ENCODE data around the gene NAP1L5. TPM values are rescaled to one million over a fixed set of nuclear protein-coding genes. Genes with fewer than 3 reads are reported as not detected.
A peak's percentile ranks its signal among the peaks of the same experiment; 100 is the strongest.

The NAP1L5 gene
- total RNA-seq, 1 donor from 2014 or later: 5.6 TPM

GRCh38 chr4:88713782-88714181, 16.2 kb upstream of the NAP1L5 start:
- no peak overlapping the region for H3K27ac Mint-ChIP-seq
- H3K4me3 Mint-ChIP-seq (ENCODE audit: low read depth): no peak overlapping the region
- no peaks in the 10 kb centered on the region for H3K27me3 Mint-ChIP-seq (ENCODE audit: low read depth)
- DNase-seq (ENCODE audit: low spot score): no peak
- H3K9me3 Mint-ChIP-seq: peaks cover 32% of the 10 kb centered on the region
- no peaks in the 10 kb centered on the region for H3K4me1 Mint-ChIP-seq (ENCODE audit: low read depth)
- H3K36me3 Mint-ChIP-seq (ENCODE audit: low read depth): peaks cover 66% of the 10 kb centered on the region
- intact Hi-C loops (cut with micrococcal nuclease): no loop called here

GRCh38 chr4:88709989-88710388, 12.4 kb upstream of the NAP1L5 start:
- intact Hi-C loops (cut with micrococcal nuclease): no loop called here

GRCh38 chr4:88706574-88706973, 8.9 kb upstream of the NAP1L5 start:
- H3K27me3 Mint-ChIP-seq (ENCODE audit: low read depth): no peaks in the 10 kb centered on the region
- no peak overlapping the region for H3K27ac Mint-ChIP-seq
- H3K9me3 Mint-ChIP-seq: peaks cover under 1% of the 10 kb centered on the region
- H3K36me3 Mint-ChIP-seq (ENCODE audit: low read depth): peaks cover 40% of the 10 kb centered on the region
- no peaks in the 10 kb centered on the region for H3K4me1 Mint-ChIP-seq (ENCODE audit: low read depth)
- intact Hi-C loops (cut with micrococcal nuclease): no loop called here
- no peak overlapping the region for H3K4me3 Mint-ChIP-seq (ENCODE audit: low read depth)
- no peak for DNase-seq (ENCODE audit: low spot score)

More at GRCh38 chr4:88709989-88710388, 12.4 kb upstream of the NAP1L5 start:
- Mint-ChIP-seq H3K36me3 (ENCODE audit: low read depth) (peaks cover 54% of the 10 kb centered on the region), H3K4me1 (ENCODE audit: low read depth) (no peaks in the 10 kb centered on the region), H3K27me3 (ENCODE audit: low read depth) (no peaks in the 10 kb centered on the region), H3K4me3 (ENCODE audit: low read depth) (no peak overlapping the region), H3K27ac (no peak overlapping the region), H3K9me3 (peaks cover 5% of the 10 kb centered on the region)
- DNase-seq (ENCODE audit: low spot score): no peak

- no peak for DNase-seq (ENCODE audit: low spot score)
- Mint-ChIP-seq H3K36me3 (ENCODE audit: low read depth) (peaks cover 40% of the 10 kb centered on the region), H3K9me3 (no peaks in the 10 kb centered on the region), H3K27me3 (ENCODE audit: low read depth) (no peaks in the 10 kb centered on the region), H3K4me3 (ENCODE audit: low read depth) (no peak overlapping the region), H3K4me1 (ENCODE audit: low read depth) (no peaks in the 10 kb centered on the region), H3K27ac (no peak overlapping the region)
- intact Hi-C loops (cut with micrococcal nuclease): no loop called here
Observed at GRCh38 chr4:88705805-88706492, 8.3 kb upstream of the NAP1L5 start.

- no peaks in the 10 kb centered on the region for H3K9me3 Mint-ChIP-seq
- H3K4me1 Mint-ChIP-seq (ENCODE audit: low read depth): no peaks in the 10 kb centered on the region
- H3K27me3 Mint-ChIP-seq (ENCODE audit: low read depth): no peaks in the 10 kb centered on the region
- H3K4me3 Mint-ChIP-seq (ENCODE audit: low read depth): no peak overlapping the region
- peaks cover 40% of the 10 kb centered on the region for H3K36me3 Mint-ChIP-seq (ENCODE audit: low read depth)
- intact Hi-C loops (cut with micrococcal nuclease): no loop called here
- no peak overlapping the region for H3K27ac Mint-ChIP-seq
- DNase-seq (ENCODE audit: low spot score): no peak
Observed at GRCh38 chr4:88705223-88705622, 7.6 kb upstream of the NAP1L5 start.

- no peaks in the 10 kb centered on the region for H3K9me3 Mint-ChIP-seq
- H3K36me3 Mint-ChIP-seq (ENCODE audit: low read depth): peaks cover 30% of the 10 kb centered on the region
- DNase-seq (ENCODE audit: low spot score): no peak
- H3K4me1 Mint-ChIP-seq (ENCODE audit: low read depth): peaks cover 6% of the 10 kb centered on the region
- H3K27ac Mint-ChIP-seq: no peak overlapping the region
- no peak overlapping the region for H3K4me3 Mint-ChIP-seq (ENCODE audit: low read depth)
- intact Hi-C loops (cut with micrococcal nuclease): no loop called here
- no peaks in the 10 kb centered on the region for H3K27me3 Mint-ChIP-seq (ENCODE audit: low read depth)
Observed at GRCh38 chr4:88702782-88703181, 5.2 kb upstream of the NAP1L5 start.

- Mint-ChIP-seq H3K36me3 (ENCODE audit: low read depth) (peaks cover 5% of the 10 kb centered on the region), H3K27me3 (ENCODE audit: low read depth) (no peaks in the 10 kb centered on the region), H3K27ac (no peak overlapping the region), H3K4me3 (ENCODE audit: low read depth) (no peak overlapping the region), H3K9me3 (no peaks in the 10 kb centered on the region), H3K4me1 (ENCODE audit: low read depth) (peaks cover 11% of the 10 kb centered on the region)
- intact Hi-C loops (cut with micrococcal nuclease): loop anchor here (5.0 kb wide), 1 partner anchor 106 kb away; the partner anchor contains the start of gene HERC3
- no peak for DNase-seq (ENCODE audit: low spot score)
Observed at GRCh38 chr4:88698519-88698918, 890 bp upstream of the NAP1L5 start.

- H3K9me3 Mint-ChIP-seq: no peaks in the 10 kb centered on the region
- peaks cover 11% of the 10 kb centered on the region for H3K4me1 Mint-ChIP-seq (ENCODE audit: low read depth)
- H3K36me3 Mint-ChIP-seq (ENCODE audit: low read depth): peaks cover 5% of the 10 kb centered on the region
- peak overlapping the region; percentile 85 for H3K4me3 Mint-ChIP-seq (ENCODE audit: low read depth)
- H3K27ac Mint-ChIP-seq: peak overlapping the region; percentile 56
- DNase-seq (ENCODE audit: low spot score): no peak
- H3K27me3 Mint-ChIP-seq (ENCODE audit: low read depth): no peaks in the 10 kb centered on the region
- intact Hi-C loops (cut with micrococcal nuclease): loop anchor here (5.0 kb wide), 1 partner anchor 105 kb away; the partner anchor contains the start of gene HERC3
Observed at GRCh38 chr4:88697141-88697540, 488 bp downstream of the NAP1L5 start.

GRCh38 chr4:88696630-88697029, 999 bp downstream of the NAP1L5 start:
- Mint-ChIP-seq H3K36me3 (ENCODE audit: low read depth) (peaks cover 5% of the 10 kb centered on the region), H3K27ac (peak overlapping the region; percentile 56), H3K4me1 (ENCODE audit: low read depth) (peaks cover 11% of the 10 kb centered on the region), H3K4me3 (ENCODE audit: low read depth) (peak overlapping the region; percentile 85), H3K27me3 (ENCODE audit: low read depth) (no peaks in the 10 kb centered on the region), H3K9me3 (no peaks in the 10 kb centered on the region)
- no peak for DNase-seq (ENCODE audit: low spot score)
- intact Hi-C loops (cut with micrococcal nuclease): loop anchor here (5.0 kb wide), 1 partner anchor 104 kb away; the partner anchor contains the start of gene HERC3

- H3K9me3 Mint-ChIP-seq: no peaks in the 10 kb centered on the region
- H3K4me1 Mint-ChIP-seq (ENCODE audit: low read depth): peaks cover 13% of the 10 kb centered on the region
- DNase-seq (ENCODE audit: low spot score): no peak
- H3K36me3 Mint-ChIP-seq (ENCODE audit: low read depth): peaks cover 16% of the 10 kb centered on the region
- no peaks in the 10 kb centered on the region for H3K27me3 Mint-ChIP-seq (ENCODE audit: low read depth)
- H3K27ac Mint-ChIP-seq: no peak overlapping the region
- H3K4me3 Mint-ChIP-seq (ENCODE audit: low read depth): no peak overlapping the region
- intact Hi-C loops (cut with micrococcal nuclease): no loop called here
Observed at GRCh38 chr4:88693792-88694191, 3.8 kb downstream of the NAP1L5 start.

GRCh38 chr4:88690355-88690754, 7.3 kb downstream of the NAP1L5 start:
- Mint-ChIP-seq H3K27me3 (ENCODE audit: low read depth) (no peaks in the 10 kb centered on the region), H3K4me1 (ENCODE audit: low read depth) (peaks cover 4% of the 10 kb centered on the region), H3K9me3 (no peaks in the 10 kb centered on the region), H3K27ac (no peak overlapping the region), H3K36me3 (ENCODE audit: low read depth) (peaks cover 32% of the 10 kb centered on the region), H3K4me3 (ENCODE audit: low read depth) (no peak overlapping the region)
- no peak for DNase-seq (ENCODE audit: low spot score)
- intact Hi-C loops (cut with micrococcal nuclease): no loop called here

GRCh38 chr4:88681209-88681608, 16.4 kb downstream of the NAP1L5 start:
- H3K27me3 Mint-ChIP-seq (ENCODE audit: low read depth): no peaks in the 10 kb centered on the region
- no peak overlapping the region for H3K4me3 Mint-ChIP-seq (ENCODE audit: low read depth)
- no peak overlapping the region for H3K27ac Mint-ChIP-seq
- no peak for DNase-seq (ENCODE audit: low spot score)
- H3K9me3 Mint-ChIP-seq: no peaks in the 10 kb centered on the region
- intact Hi-C loops (cut with micrococcal nuclease): no loop called here
- peaks cover 58% of the 10 kb centered on the region for H3K36me3 Mint-ChIP-seq (ENCODE audit: low read depth)
- H3K4me1 Mint-ChIP-seq (ENCODE audit: low read depth): peaks cover 2% of the 10 kb centered on the region

GRCh38 chr4:88675543-88675942, 22.1 kb downstream of the NAP1L5 start:
- Mint-ChIP-seq H3K9me3 (no peaks in the 10 kb centered on the region), H3K4me3 (ENCODE audit: low read depth) (no peak overlapping the region), H3K27ac (no peak overlapping the region), H3K36me3 (ENCODE audit: low read depth) (peaks cover 36% of the 10 kb centered on the region), H3K27me3 (ENCODE audit: low read depth) (no peaks in the 10 kb centered on the region), H3K4me1 (ENCODE audit: low read depth) (peaks cover 5% of the 10 kb centered on the region)
- intact Hi-C loops (cut with micrococcal nuclease): no loop called here
- DNase-seq (ENCODE audit: low spot score): no peak

All from activated T-helper 2 cell treated with anti-CD3 and anti-CD28 coated beads, Interferon-gamma antibody, Interleukin-2, Interleukin-4, amounts not matched to agents 10 μg/mL and 5 μg/mL and 100 μg/mL, durations not matched to agents 14 hours and 24 hours and 36 hours (primary cell).